OCI-LY1 (cell line): ENCODE measurements around the gene CACNB3.

ENCODE experiments used
- EZH2 ChIP-seq: fragments of 200-600 bp; sonication (generic), shearing (Covaris generic); IDR thresholded peaks from 2 replicates; pipeline ENCODE4 v1.8.0; 2017; ENCODE audit warnings: borderline replicate concordance, mixed run types, mild to moderate bottlenecking, antibody characterized with exemption, low read length, moderate library complexity, mixed read lengths
- TF ChIP-seq, protein P1 (sequence below): fragments of 200-600 bp; sonication (generic), shearing (Covaris generic); IDR thresholded peaks from 2 replicates; pipeline ENCODE4 v1.5.1; 2017; ENCODE audit warnings: mild to moderate bottlenecking, antibody characterized with exemption, low read length, moderate library complexity, mixed read lengths

DNA sequence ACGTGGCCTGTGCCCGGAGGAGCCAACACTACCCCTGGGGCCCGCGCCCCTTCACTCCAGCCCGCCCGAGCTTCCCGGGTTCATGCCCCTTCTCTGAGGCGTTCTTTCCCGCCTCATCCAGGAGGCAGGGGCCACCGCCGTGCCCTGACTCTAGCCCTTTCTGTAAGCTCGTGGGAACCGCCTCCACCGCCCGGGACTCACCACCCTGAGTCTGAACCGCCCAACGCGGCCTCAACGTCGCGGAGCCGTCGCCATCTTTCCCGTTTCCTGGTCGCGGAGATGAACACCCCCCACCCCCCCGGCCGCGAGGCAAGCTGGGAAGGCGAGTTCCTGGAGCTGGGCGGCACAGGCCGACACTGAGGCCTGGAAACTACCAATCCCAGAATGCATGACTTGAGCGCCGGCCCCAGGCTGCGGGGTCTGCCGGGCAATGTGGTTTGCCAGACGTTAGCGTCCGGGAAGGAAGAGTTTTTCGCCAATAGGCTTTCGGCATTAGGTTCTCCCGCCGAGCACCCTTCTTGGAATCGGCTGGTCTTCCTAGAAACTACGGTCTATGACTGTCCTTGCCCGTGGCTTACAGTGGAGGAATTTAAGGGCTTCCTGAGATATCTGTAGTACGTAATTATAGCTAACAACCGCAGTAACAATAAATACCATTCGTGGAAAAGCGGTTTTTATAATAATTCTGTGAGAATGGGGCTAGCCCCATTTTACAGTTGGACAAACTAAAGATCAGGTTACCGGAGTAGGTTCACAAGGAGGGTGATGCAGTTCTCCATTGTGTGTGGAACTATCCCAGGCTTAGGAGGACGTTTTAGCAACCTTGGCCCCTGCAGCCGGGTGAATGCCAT, 33.8 kb downstream of the CACNB3 start, which contains the start of gene DDX23:
- TF ChIP-seq, protein P1, sequence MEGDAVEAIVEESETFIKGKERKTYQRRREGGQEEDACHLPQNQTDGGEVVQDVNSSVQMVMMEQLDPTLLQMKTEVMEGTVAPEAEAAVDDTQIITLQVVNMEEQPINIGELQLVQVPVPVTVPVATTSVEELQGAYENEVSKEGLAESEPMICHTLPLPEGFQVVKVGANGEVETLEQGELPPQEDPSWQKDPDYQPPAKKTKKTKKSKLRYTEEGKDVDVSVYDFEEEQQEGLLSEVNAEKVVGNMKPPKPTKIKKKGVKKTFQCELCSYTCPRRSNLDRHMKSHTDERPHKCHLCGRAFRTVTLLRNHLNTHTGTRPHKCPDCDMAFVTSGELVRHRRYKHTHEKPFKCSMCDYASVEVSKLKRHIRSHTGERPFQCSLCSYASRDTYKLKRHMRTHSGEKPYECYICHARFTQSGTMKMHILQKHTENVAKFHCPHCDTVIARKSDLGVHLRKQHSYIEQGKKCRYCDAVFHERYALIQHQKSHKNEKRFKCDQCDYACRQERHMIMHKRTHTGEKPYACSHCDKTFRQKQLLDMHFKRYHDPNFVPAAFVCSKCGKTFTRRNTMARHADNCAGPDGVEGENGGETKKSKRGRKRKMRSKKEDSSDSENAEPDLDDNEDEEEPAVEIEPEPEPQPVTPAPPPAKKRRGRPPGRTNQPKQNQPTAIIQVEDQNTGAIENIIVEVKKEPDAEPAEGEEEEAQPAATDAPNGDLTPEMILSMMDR, result no peak
- no peak for TF ChIP-seq EZH2
